Stimulated activated naive CD4-positive, alpha-beta T cell (primary cell): Measurements from ENCODE around the gene WNT6.

ENCODE experiments used
- DNase-seq, 6 experiments: peaks; one replicate each; lab custom pipeline; 2025; lab: John Stamatoyannopoulos, UW

The WNT6 gene

GRCh38 chr2:218859556-218859987, at the start of gene WNT6:
Gene WNT6 (plus strand): TSS chr2:218859805. CDS start chr2:218860038, 233 bp downstream.
- no peak for DNase-seq

- DNase-seq = no peak
These were observed 49.3 kb upstream of the WNT6 start for GRCh38 chr2:218810256-218810655.

GRCh38 chr2:218811382-218811781, 48.2 kb upstream of the WNT6 start:
- DNase-seq = no peak

- DNase-seq = no peak
These were observed 47.3 kb upstream of the WNT6 start for GRCh38 chr2:218812096-218812815.

GRCh38 chr2:218812861-218813260, 46.7 kb upstream of the WNT6 start:
- no peak for DNase-seq

GRCh38 chr2:218813771-218814460, 45.7 kb upstream of the WNT6 start:
- DNase-seq = no peak

GRCh38 chr2:218814540-218815243, 44.9 kb upstream of the WNT6 start:
- DNase-seq = no peak

- no peak for DNase-seq
These were observed 44.4 kb upstream of the WNT6 start for GRCh38 chr2:218815244-218815637.

- DNase-seq = no peak
These were observed 44.0 kb upstream of the WNT6 start for GRCh38 chr2:218815649-218816048.

- DNase-seq = no peak
These were observed 43.0 kb upstream of the WNT6 start for GRCh38 chr2:218816561-218817011.

- DNase-seq = no peak
These were observed 40.5 kb upstream of the WNT6 start for GRCh38 chr2:218819093-218819492.

- DNase-seq = no peak
These were observed 38.7 kb upstream of the WNT6 start for GRCh38 chr2:218820746-218821369.

- no peak for DNase-seq
These were observed 37.9 kb upstream of the WNT6 start for GRCh38 chr2:218821605-218822211.

GRCh38 chr2:218822622-218823021, 37.0 kb upstream of the WNT6 start:
- no peak for DNase-seq

GRCh38 chr2:218823196-218823855, 36.3 kb upstream of the WNT6 start:
- no peak for DNase-seq

- DNase-seq = no peak
These were observed 35.6 kb upstream of the WNT6 start for GRCh38 chr2:218824004-218824403.

- DNase-seq = no peak
These were observed 32.8 kb upstream of the WNT6 start for GRCh38 chr2:218826791-218827190.

- no peak for DNase-seq
These were observed 31.7 kb upstream of the WNT6 start for GRCh38 chr2:218827701-218828476.

- no peak for DNase-seq
These were observed 31.2 kb upstream of the WNT6 start for GRCh38 chr2:218828477-218828778.

GRCh38 chr2:218829868-218830451, 29.6 kb upstream of the WNT6 start:
- DNase-seq = no peak
